ENCODE results near the gene ISG20L2.

Gene ISG20L2

DNA sequence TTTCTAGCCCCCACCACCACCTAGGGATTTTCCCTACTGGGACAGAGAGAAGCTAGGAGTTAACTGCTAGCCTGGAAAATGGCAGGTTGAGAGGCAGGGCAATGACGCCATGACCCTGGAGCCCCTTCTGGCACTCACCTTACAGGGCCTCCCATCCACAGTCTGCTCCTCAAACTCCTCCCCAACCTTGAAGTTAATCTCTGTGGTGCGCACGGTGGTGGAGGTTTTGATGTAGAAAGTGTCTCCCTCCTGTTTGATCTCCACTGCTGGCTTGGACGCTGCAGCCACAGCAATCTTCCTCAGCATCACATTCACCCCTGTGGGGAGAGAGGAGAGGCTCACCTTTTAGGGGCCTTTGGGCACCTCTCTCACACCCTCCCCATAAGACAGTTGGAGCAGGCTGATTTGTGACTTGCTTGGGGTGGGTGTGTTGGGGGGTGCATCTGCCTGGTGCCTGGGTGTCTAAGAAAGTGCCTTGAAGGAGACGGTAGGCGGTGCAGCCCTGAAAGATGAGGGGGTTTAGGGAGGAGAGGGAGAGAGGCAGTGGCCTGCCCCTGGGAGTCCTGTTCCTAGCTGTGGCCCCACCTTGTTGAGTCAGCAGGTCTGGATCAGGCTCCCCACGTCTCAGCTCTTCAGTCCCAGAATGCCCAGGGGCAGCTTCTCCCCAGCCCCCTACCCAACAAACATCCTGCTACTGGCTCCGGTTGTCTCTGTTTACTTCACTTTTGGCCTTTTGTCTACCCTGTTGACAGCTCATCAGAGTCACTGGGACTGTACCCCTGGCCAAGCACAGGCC is 27.6 kb downstream of the ISG20L2 start:
- H3K4me3 ChIP-seq (replicated peaks; ENCODE audit: low read depth, low read length), result no peak overlapping the region
- TF ChIP-seq, protein P1, sequence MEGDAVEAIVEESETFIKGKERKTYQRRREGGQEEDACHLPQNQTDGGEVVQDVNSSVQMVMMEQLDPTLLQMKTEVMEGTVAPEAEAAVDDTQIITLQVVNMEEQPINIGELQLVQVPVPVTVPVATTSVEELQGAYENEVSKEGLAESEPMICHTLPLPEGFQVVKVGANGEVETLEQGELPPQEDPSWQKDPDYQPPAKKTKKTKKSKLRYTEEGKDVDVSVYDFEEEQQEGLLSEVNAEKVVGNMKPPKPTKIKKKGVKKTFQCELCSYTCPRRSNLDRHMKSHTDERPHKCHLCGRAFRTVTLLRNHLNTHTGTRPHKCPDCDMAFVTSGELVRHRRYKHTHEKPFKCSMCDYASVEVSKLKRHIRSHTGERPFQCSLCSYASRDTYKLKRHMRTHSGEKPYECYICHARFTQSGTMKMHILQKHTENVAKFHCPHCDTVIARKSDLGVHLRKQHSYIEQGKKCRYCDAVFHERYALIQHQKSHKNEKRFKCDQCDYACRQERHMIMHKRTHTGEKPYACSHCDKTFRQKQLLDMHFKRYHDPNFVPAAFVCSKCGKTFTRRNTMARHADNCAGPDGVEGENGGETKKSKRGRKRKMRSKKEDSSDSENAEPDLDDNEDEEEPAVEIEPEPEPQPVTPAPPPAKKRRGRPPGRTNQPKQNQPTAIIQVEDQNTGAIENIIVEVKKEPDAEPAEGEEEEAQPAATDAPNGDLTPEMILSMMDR (IDR thresholded peaks at IDR 0.05; ENCODE audit: low read depth, low read length, missing control alignments), result no peak
- no peak for DNase-seq (ENCODE audit: extremely low read depth, low read depth)

DNA sequence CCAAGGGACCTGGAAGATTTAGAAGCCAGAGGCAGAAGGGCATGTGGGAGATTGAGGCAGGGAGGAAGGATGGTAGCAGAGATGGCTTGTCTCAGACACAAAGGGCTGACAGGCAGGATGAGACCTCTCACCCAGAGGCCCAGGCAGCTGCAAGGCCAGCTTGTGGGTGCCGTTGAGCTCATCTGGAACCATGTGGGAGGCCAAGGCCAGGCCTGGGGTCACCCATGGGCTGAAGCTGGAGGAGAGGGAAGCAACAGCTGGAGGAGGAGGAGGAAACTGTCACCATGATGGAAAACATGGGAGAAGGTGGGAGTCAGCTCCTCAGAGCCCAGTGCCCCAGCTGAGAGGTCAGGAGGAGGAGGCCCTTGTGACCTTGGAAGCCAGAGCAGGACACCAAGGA is 29.6 kb downstream of the ISG20L2 start:
- TF ChIP-seq, protein P1 (IDR thresholded peaks at IDR 0.05; ENCODE audit: low read depth, low read length, missing control alignments), result no peak
- H3K4me3 ChIP-seq (replicated peaks; ENCODE audit: low read depth, low read length), result no peak overlapping the region
- no peak for DNase-seq (ENCODE audit: extremely low read depth, low read depth)

DNA sequence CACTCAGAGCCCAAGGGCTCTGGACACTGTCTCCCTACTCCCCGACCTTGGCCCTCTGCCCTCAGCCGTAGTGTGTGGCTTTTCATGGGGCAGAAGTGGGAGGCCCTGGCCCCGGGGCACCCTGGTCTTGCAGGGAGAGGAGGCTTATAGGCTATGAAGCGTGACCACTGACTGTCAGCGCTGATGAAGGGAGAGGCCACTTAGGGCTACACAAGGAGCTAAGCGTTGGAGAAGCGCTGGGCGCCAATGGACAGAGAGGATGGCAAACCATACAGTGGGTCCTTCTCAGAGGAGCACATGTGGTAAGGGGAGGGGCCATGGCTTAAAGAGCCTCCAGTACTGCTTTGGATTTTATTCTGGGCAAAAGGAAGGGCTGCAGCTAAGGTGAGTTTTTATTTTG is 31.1 kb downstream of the ISG20L2 start:
- no peak for DNase-seq (ENCODE audit: extremely low read depth, low read depth)
- no peak overlapping the region for H3K4me3 ChIP-seq (replicated peaks; ENCODE audit: low read depth, low read length)

DNA sequence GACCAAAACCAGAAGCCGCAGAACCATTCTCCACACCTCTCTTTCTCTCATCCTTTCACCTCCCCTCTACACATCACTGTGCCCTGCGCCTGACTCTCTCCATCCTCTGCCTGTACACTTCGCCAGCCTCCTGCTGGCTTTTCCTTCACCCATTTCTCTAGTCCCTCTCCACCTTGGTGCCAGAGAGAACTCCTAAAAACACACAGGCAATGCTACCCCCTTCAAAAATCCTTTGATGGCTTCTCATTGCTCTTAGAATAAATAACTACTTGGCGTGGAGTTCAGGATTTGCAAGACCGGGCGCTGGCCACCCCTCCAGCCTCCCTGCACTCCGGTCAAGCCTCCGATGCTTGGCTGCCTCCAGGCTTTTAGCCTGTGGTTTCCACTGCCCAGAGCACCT is 31.8 kb downstream of the ISG20L2 start:
- TF ChIP-seq, protein P1 (IDR thresholded peaks at IDR 0.05; ENCODE audit: low read depth, low read length, missing control alignments), result no peak

More for the DNA sequence above, 31.1 kb downstream of the ISG20L2 start:
- TF ChIP-seq, protein P1 (IDR thresholded peaks at IDR 0.05; ENCODE audit: low read depth, low read length, missing control alignments), result no peak

DNA sequence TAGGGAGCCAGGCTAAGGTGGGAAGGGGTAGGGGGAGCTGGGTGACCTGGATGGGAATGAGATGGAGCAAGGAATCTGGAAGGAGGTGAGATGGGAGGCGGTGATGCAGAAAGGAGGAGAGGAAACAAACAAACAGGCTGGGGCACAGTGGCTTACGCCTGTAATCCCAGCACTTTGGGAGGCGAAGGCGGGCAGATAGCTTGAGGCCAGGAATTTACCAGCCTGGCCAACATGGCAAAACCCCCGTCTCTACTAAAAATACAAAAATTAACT is 33.9 kb downstream of the ISG20L2 start:
- no peak overlapping the region for H3K4me3 ChIP-seq (replicated peaks; ENCODE audit: low read depth, low read length)
- TF ChIP-seq, protein P1 (IDR thresholded peaks at IDR 0.05; ENCODE audit: low read depth, low read length, missing control alignments), result no peak
- DNase-seq (ENCODE audit: extremely low read depth, low read depth), result no peak

More for the DNA sequence above, 31.8 kb downstream of the ISG20L2 start:
- no peak overlapping the region for H3K4me3 ChIP-seq (replicated peaks; ENCODE audit: low read depth, low read length)
- no peak for DNase-seq (ENCODE audit: extremely low read depth, low read depth)

DNA sequence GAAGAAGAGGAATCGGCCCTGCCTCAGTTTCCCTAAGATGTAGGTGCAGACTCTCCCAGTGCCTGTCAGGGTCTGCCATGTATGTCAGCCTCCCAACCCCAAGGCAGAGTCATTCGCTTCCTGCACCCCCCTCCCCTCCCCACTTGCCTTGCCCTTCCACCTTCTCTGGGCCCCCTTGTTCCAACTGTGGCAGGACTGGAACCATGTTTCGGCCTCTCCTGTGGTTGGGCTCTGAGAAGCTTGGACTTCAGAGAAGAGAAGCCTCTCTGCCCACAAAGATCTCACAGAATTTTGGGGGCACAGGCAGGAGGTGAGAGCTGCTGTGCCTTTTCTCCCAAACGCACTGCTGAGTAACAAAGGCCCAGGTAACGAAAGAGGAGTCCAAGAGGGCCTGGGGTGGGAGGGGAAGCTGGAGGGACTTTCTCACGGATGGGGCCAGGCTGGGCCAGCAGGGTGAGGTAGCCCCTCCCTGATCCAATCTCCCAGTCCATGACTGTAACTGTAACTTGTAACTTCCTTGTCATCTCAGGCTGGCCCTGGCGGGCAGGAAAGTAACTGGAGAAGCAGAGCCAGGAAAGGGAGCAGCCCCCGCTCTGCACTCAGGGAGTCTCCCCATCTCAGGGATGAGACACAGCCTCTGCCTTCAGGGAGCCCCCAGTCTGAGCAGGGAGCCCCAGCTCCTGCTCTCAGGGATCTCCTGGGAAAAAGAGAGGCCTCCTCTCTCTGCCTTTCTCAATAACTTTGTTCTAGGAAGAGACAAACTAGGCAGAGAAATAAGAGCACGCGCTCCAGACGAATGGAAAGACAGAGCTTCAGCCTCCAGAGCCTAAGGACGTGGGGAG is 34.5 kb downstream of the ISG20L2 start:
- no peak overlapping the region for H3K4me3 ChIP-seq (replicated peaks; ENCODE audit: low read depth, low read length)
- TF ChIP-seq, protein P1 (IDR thresholded peaks at IDR 0.05; ENCODE audit: low read depth, low read length, missing control alignments), result no peak
- no peak for DNase-seq (ENCODE audit: extremely low read depth, low read depth)
